Thyroid gland (tissue), 4 donors: ENCODE results near the gene LAMB3. TPM values are rescaled to one million over a fixed set of nuclear protein-coding genes. Genes with fewer than 3 reads are reported as not detected.

Source experiments
- DNase-seq, 2 donors: peaks; one replicate each; pipeline ENCODE4 v3.0.0-alpha.2; 2019
- H3K27ac ChIP-seq, 3 donors: fragments of 200-600 bp; sonication (generic); 1 replicate in 2 of 3; 2 replicates in 1 of 3; pipeline ENCODE4 v1.5.1; 2016 to 2019; ENCODE audit warnings: mild to moderate bottlenecking in 1 of 3, moderate library complexity in 1 of 3
- H3K27me3 ChIP-seq: fragments of 200-600 bp; sonication (generic); one replicate; pipeline ENCODE4 v1.5.1; 2019
- H3K36me3 ChIP-seq, 2 donors: fragments of 200-600 bp; sonication (generic); one replicate each; pipeline ENCODE4 v1.5.1; 2016 to 2019
- H3K4me1 ChIP-seq, 2 donors: fragments of 200-600 bp; sonication (generic); one replicate each; pipeline ENCODE4 v1.5.1; 2017 to 2019
- H3K4me3 ChIP-seq, 3 donors: fragments of 200-600 bp; sonication (generic); replicated peaks in 1 of 3; 1 replicate in 2 of 3; 2 replicates in 1 of 3; pipeline ENCODE4 v1.5.1; 2016; ENCODE audit warnings: mild to moderate bottlenecking in 1 of 3
- H3K9me3 ChIP-seq: fragments of 200-600 bp; sonication (generic); one replicate; pipeline ENCODE4 v1.5.1; 2017
- CTCF ChIP-seq, 6 experiments: fragments of 200-600 bp in 3 of 6; fragments of 450-650 bp in 3 of 6; sonication (generic) in 3 of 6; IDR thresholded peaks; one replicate each; pipeline ENCODE4 v1.5.1; 2016 to 2019; ENCODE audit warnings: antibody characterized with exemption in 6 of 6, mild to moderate bottlenecking in 2 of 6, inconsistent platforms in 1 of 6, moderate library complexity in 1 of 6
- POLR2A ChIP-seq, 2 donors: fragments of 450-650 bp; IDR thresholded peaks; one replicate each; pipeline ENCODE4 v1.6.1; 2017; ENCODE audit warnings: antibody characterized with exemption in 2 of 2, mild to moderate bottlenecking in 2 of 2, moderate library complexity in 1 of 2
- WGBS, 2 donors: methylation state at CpG; one replicate each; pipeline ENCODE4 v1.1.5; 2017; 5-methylcytosine and 5-hydroxymethylcytosine counted together
- intact Hi-C: fragments of 100-400 bp; cut with DNase I; formaldehyde crosslinking; loops from one replicate; pipeline ENCODE4 v1.15.1; 2023
- total RNA-seq, 4 donors: library from RNA; depleted of rRNA; stranded (reverse); fragments of >200 nt; gene quantifications; one replicate each; pipeline ENCODE4 v1.2.3, GENCODE V29; 2016

LAMB3 gene
- total RNA-seq, 4 donors from 2014 or later, result 0.56 to 5.6 (median 2.7) TPM

- no peak for TF ChIP-seq POLR2A (IDR thresholded peaks at IDR 0.05)
- no peak for TF ChIP-seq CTCF (IDR thresholded peaks at IDR 0.05)
- intact Hi-C loops, result no loop called here
- no peak for DNase-seq
- WGBS, 2 donors, result 78 to 80% methylated on average over 10 to 11 of the region's 11 CpGs
- Histone ChIP-seq H3K4me1 (peaks cover 28 to 42% of the 10 kb centered on the region in 2 donors), H3K27me3 (no peaks in the 10 kb centered on the region), H3K4me3 (no peak overlapping the region), H3K36me3 (no peaks in the 10 kb centered on the region), H3K27ac (peak overlapping the region in 1 of 3 donors; percentile 4), H3K9me3 (no peaks in the 10 kb centered on the region)
Measured at GRCh38 chr1:209621741-209622655, 30.2 kb downstream of the LAMB3 start.

GRCh38 chr1:209621286-209621685 is 30.9 kb downstream of the LAMB3 start:
- Histone ChIP-seq H3K9me3 (no peaks in the 10 kb centered on the region), H3K27ac (no peak overlapping the region), H3K4me3 (no peak overlapping the region), H3K4me1 (peaks cover 28 to 37% of the 10 kb centered on the region in 2 donors), H3K27me3 (no peaks in the 10 kb centered on the region), H3K36me3 (no peaks in the 10 kb centered on the region)
- intact Hi-C loops, result no loop called here
- WGBS, 2 donors, result 31 to 33% methylated on average over 4 of the region's 4 CpGs
- TF ChIP-seq POLR2A (IDR thresholded peaks at IDR 0.05) (no peak), CTCF (IDR thresholded peaks at IDR 0.05) (no peak)
- DNase-seq, result peak; percentile 67 to 82

- H3K9me3 ChIP-seq, result no peaks in the 10 kb centered on the region
- peaks cover 21 to 29% of the 10 kb centered on the region in 2 donors for H3K4me1 ChIP-seq
- intact Hi-C loops, result no loop called here
- H3K4me3 ChIP-seq, result no peak overlapping the region
- no peaks in the 10 kb centered on the region for H3K36me3 ChIP-seq
- WGBS, 2 donors, result 93 to 95% methylated on average over 3 of the region's 3 CpGs
- TF ChIP-seq POLR2A (IDR thresholded peaks at IDR 0.05) (no peak), CTCF (IDR thresholded peaks at IDR 0.05) (no peak)
- no peak for DNase-seq
- no peak overlapping the region for H3K27ac ChIP-seq
- H3K27me3 ChIP-seq, result no peaks in the 10 kb centered on the region
Measured at GRCh38 chr1:209620487-209620884, 31.7 kb downstream of the LAMB3 start.

DNA sequence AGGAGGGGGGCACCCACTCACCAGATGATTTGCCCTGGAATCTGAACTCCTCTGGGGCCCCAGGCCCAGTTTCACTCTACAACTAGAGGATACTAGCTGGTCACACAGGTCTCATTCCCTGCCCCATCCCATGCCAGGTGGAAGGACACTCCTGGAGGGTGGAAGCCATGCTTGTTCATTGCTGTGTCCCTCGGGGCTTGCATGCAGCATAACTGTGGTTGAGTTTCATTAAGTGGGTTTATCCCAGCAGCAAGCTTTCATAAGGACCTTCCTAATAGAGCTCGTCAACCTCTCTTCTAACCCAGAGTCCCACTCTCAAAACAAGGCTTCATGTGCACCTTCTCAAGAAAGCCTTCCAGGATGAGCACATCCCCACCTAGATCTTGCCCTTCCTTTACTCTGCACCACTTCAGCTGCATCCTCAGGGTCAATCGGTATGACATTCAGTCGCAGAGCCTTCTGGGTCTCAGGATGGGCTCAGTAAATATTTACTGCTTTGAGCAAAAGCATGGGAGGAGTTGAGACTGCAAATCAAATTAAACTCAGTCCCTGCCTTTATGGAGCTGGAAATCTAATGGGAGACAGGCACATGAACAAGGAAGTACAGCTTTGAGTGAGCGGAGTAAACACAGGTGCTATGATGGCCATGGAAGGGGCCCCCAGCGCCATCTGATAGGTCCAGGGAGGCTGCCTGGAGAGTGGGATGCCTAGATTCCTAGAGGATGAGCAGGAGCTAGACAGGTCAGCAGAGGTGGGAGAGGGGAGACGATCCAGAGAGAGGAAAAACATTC is 32.3 kb downstream of the LAMB3 start:
- no peaks in the 10 kb centered on the region for H3K36me3 ChIP-seq
- H3K27me3 ChIP-seq, result no peaks in the 10 kb centered on the region
- H3K4me3 ChIP-seq, result no peak overlapping the region
- H3K4me1 ChIP-seq, result peaks cover 15 to 25% of the 10 kb centered on the region in 2 donors
- H3K9me3 ChIP-seq, result no peaks in the 10 kb centered on the region
- DNase-seq, result no peak
- no peak overlapping the region for H3K27ac ChIP-seq
- TF ChIP-seq POLR2A (IDR thresholded peaks at IDR 0.05) (no peak), CTCF (IDR thresholded peaks at IDR 0.05) (no peak)
- WGBS, 2 donors, result 88 to 90% methylated on average over 7 of the region's 7 CpGs
- intact Hi-C loops, result no loop called here
